Measurements from ENCODE around the gene ZNF709. TPM values are rescaled to one million over a fixed set of nuclear protein-coding genes. Genes with fewer than 3 reads are reported as not detected.
"Not testable (repeated sequence)": the region's sequence is repeated elsewhere in the genome, so short reads cannot be mapped to it uniquely, and the experiment has no call there.

Gene ZNF709
- polyA plus RNA-seq, 3 donors from 2014 or later, result 1.1 to 2.6 (median 2.3) TPM

DNA sequence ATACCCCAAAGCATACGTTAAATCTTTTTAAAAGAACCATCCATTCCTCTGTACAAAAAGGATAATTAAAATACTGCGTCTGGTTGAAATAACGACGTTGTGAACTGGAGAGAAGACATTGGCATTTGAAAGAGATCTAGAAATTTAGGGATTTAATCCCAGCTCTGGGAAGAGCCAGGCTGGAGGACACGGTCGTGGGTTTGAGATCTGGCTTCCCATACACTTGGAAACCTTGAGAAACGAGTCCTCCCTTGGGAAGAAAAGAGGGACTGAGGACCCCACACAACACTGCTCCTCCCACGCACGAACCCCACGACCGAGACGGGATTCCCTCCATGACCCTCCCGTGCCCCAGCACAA is 625 bp downstream of the ZNF709 start:
- DNase-seq, result no peak

DNA sequence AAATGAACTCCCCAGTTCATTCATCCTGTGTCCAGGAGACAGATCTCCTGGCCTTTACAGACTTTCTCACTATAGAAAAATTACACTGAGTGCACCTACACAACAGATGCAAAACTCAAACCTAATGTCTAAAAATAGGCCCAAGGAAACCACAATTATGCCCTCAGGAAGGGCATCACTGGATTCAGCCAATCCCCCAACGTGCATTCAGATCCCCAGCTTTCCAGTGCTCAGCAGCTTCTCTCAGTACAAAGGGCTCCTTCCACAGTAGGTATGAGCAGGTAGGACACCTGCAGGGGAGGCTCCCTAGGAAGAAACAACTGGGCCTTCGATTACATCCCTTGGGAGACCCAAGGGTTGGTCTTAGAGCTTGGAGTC is 2.1 kb downstream of the ZNF709 start:
- Mint-ChIP-seq H3K27me3 (ENCODE audit: low read depth in 3 of 3) (peaks cover 0 to 2% (median 0%) of the 10 kb centered on the region in 3 donors), H3K4me1 (peaks cover 36 to 50% of the 10 kb centered on the region in 2 donors), H3K27ac (peak overlapping the region in 4 of 6 donors; percentile 36 to 60 (median 46)), H3K4me3 (peak overlapping the region; percentile 28 to 69 (median 53)), H3K9me3 (no peaks in the 10 kb centered on the region), H3K36me3 (no peaks in the 10 kb centered on the region)
- DNase-seq, result no peak

More for the DNA sequence above, 625 bp downstream of the ZNF709 start:
- peak overlapping the region; percentile 96 to 98 (median 98) for H3K4me3 Mint-ChIP-seq
- H3K27me3 Mint-ChIP-seq (ENCODE audit: low read depth in 3 of 3), result peaks cover 0 to 4% (median 0%) of the 10 kb centered on the region in 3 donors
- peaks cover 30 to 37% of the 10 kb centered on the region in 2 donors for H3K4me1 Mint-ChIP-seq
- no peaks in the 10 kb centered on the region for H3K36me3 Mint-ChIP-seq
- peak overlapping the region; percentile 44 to 80 (median 76) for H3K27ac Mint-ChIP-seq
- H3K9me3 Mint-ChIP-seq, result no peaks in the 10 kb centered on the region

DNA sequence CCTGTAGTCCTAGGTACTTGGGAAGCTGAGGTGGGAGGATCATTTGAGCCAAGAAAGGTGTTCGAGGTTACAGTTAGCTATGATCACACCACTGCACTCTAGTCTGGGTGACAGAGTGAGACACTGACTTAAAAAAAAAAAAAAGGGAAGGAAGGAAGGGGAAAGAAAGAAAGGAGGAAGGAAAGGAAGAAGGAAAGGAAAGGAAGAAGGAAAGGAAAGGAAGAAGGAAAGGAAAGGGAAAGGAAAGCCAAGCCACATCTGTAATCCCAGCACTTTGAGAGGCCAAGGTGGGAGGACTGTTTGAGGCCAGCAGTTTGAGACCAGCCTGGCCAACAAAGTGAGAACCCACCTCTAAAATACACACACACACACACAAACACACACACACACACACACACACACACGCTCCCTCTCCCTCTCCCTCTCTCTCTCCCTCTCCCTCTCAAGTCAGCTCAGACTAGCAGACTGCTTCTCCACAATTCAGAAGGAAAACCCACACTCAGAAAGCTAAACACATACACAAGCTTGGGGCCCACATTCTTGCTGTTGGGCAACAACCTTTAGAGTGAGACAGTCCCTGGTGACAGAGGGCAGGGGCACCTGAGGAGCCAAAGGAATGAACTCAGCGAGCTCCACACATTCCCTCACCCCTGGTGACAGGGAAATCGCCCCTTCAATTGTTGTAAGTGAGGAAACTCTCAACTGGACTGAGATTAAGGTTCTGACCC is 2.7 kb downstream of the ZNF709 start:
- Mint-ChIP-seq H3K27ac (peak overlapping the region in 5 of 6 donors; percentile 12 to 85 (median 66)), H3K36me3 (no peaks in the 10 kb centered on the region), H3K9me3 (no peaks in the 10 kb centered on the region), H3K4me3 (peak overlapping the region; percentile 25 to 69 (median 45)), H3K4me1 (peaks cover 36 to 50% of the 10 kb centered on the region in 2 donors), H3K27me3 (ENCODE audit: low read depth in 3 of 3) (no peaks in the 10 kb centered on the region)
- DNase-seq, result no peak

DNA sequence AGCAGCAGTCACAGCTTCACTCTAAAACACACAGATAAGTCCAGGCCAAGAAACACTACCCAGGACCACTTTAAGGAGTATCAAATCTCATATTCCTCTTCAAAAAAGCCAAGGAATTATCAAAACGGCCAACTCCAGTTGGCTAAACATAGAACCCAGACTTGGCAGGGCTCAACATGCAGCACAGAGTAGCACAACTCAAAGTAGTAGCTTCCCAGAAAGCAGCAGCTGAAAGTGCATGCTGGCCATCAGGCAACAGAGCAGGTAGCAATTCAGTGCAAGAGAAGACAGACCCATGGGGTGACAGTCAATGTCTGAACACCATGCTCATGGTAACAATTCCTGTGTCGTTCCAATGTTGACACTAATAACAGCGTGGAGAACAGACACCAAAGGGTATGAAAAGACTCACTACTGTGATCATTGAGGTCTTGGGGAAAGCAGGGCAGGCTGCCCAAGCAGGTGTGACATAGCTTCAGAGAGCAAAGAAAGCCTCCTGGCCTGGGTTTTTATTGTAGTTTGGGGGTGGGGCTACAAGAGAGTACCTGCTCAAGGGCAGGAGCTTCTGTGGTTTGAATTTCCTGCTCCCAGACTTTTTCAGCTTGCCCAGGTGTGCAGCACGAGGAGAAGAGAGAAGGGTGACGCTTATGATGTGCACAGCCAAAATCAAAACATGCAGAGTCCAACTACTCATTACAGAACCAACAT is 6.2 kb downstream of the ZNF709 start:
- Mint-ChIP-seq H3K4me3 (no peak overlapping the region), H3K27me3 (ENCODE audit: low read depth in 3 of 3) (no peaks in the 10 kb centered on the region)

DNA sequence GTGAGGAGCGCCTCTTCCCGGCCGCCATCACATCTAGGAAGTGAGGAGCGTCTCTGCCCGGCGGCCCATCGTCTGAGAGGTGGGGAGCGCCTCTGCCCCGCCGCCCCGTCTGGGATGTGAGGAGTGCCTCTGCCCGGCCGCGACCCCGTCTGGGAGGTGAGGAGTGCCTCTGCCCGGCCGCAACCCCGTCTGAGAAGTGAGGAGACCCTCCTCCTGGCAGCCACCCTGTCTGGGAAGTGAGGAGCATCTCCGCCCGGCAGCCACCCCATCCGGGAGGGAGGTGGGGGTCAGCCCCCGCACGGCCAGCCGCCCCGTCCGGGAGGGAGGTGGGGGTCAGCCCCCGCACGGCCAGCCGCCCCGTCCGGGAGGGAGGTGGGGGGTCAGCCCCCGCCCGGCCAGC is 17.0 kb downstream of the ZNF709 start:
- H3K4me3 Mint-ChIP-seq; H3K27me3 Mint-ChIP-seq (ENCODE audit: low read depth in 3 of 3); H3K27ac Mint-ChIP-seq; DNase-seq; H3K4me1 Mint-ChIP-seq: not testable (repeated sequence)
- Mint-ChIP-seq H3K36me3 (peaks cover 23 to 35% (median 33%) of the 10 kb centered on the region in 3 donors), H3K9me3 (peaks cover 20 to 49% (median 41%) of the 10 kb centered on the region in 6 donors)

More for the DNA sequence above, 6.2 kb downstream of the ZNF709 start:
- DNase-seq, result no peak
- H3K27ac Mint-ChIP-seq, result peak overlapping the region in 1 of 6 donors; percentile 17
- peaks cover 20 to 32% of the 10 kb centered on the region in 2 donors for H3K4me1 Mint-ChIP-seq
- no peaks in the 10 kb centered on the region for H3K36me3 Mint-ChIP-seq
- no peaks in the 10 kb centered on the region for H3K9me3 Mint-ChIP-seq

DNA sequence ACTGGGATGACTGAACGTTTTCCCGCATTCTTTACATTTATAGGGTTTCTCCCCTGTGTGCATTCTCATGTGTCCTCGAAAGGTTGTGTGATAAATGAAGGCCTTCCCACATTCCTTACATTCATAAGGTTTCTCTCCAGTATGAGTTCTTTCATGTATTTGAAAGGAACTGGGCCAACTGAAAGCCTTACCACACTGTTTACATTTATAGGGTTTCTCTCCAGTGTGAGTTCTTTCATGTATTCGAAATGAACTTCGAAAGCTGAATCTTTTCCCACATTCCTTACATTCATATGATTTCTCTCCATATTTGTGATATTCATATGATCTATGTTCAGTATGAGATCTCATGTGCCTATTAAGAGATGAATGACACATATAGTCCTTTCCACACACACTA is 19.4 kb downstream of the ZNF709 start:
- Mint-ChIP-seq H3K27me3 (ENCODE audit: low read depth in 3 of 3) (peaks cover 0 to 4% (median 3%) of the 10 kb centered on the region in 3 donors), H3K4me1 (no peaks in the 10 kb centered on the region), H3K4me3 (no peak overlapping the region), H3K27ac (no peak overlapping the region), H3K9me3 (peaks cover 34 to 64% (median 54%) of the 10 kb centered on the region in 6 donors), H3K36me3 (peaks cover 30 to 32% (median 31%) of the 10 kb centered on the region in 3 donors)
- no peak for DNase-seq

DNA sequence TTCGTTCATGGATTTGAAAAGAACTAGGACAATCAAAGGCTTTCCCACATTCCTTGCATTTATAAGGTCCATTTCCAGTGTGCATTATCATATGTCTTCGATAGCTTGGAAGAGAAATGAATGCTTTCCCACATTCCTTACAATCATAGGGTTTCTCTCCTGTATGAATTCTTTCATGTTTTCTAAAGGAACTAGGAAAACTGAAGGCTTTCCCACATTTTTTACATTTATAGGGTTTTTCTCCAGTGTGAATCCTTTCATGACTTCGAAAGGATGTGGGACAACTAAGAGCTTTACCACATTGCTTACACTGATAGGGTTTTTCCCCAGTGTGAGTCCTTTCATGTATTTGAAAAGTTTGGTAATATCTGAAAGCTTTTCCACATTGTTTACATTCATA is 19.8 kb downstream of the ZNF709 start:
- Mint-ChIP-seq H3K27ac (no peak overlapping the region), H3K36me3 (peaks cover 28 to 33% (median 30%) of the 10 kb centered on the region in 3 donors), H3K9me3 (peaks cover 31 to 64% (median 53%) of the 10 kb centered on the region in 6 donors), H3K4me1 (no peaks in the 10 kb centered on the region), H3K27me3 (ENCODE audit: low read depth in 3 of 3) (peaks cover 0 to 4% (median 3%) of the 10 kb centered on the region in 3 donors), H3K4me3 (no peak overlapping the region)
- no peak for DNase-seq

DNA sequence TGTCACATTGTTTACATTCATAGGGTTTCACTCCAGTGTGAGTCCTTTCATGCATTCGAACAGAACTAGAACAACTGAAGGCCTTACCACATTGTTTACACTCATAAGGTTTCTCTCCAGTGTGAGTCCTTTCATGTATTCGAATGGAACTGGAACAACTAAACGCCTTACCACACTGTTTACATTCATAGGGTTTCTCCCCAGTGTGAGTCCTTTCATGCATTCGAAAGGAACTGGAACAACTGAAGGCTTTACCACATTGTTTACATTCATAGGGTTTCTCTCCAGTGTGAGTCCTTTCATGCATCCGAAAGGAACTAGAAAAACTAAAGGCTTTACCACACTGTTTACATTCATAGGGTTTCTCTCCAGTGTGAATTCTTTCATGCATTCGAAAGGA is 20.5 kb downstream of the ZNF709 start:
- not testable (repeated sequence) for H3K4me1 Mint-ChIP-seq; DNase-seq; H3K27me3 Mint-ChIP-seq (ENCODE audit: low read depth in 3 of 3); H3K4me3 Mint-ChIP-seq; H3K27ac Mint-ChIP-seq
- Mint-ChIP-seq H3K36me3 (peaks cover 32 to 39% (median 34%) of the 10 kb centered on the region in 3 donors), H3K9me3 (peaks cover 31 to 70% (median 53%) of the 10 kb centered on the region in 6 donors)

DNA sequence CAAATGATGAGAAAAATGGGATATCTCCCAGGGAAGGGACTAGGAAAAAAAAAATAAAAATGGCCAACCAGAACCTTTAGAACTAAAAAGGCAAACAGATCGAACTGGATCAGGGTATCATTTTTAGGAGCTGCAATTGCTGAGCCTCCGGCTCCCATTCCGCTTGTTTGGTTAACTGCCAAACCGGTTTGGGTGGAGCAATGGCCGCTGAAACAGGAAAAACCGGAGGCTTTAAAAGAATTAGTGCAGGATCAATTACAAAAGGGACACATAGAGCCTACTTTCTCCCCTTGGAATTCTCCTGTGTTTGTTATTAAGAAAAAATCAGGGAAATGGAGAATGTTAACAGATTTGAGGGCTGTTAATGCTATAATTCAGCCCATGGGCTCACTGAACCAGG is 31.1 kb downstream of the ZNF709 start:
- peaks cover 0 to 6% (median 0%) of the 10 kb centered on the region in 3 donors for H3K27me3 Mint-ChIP-seq (ENCODE audit: low read depth in 3 of 3)
- no peak for DNase-seq
- H3K36me3 Mint-ChIP-seq, result peaks cover 18 to 27% (median 26%) of the 10 kb centered on the region in 3 donors
- no peak overlapping the region for H3K4me3 Mint-ChIP-seq
- no peak overlapping the region for H3K27ac Mint-ChIP-seq
- H3K9me3 Mint-ChIP-seq, result peaks cover 11 to 45% (median 14%) of the 10 kb centered on the region in 6 donors
- no peaks in the 10 kb centered on the region for H3K4me1 Mint-ChIP-seq

DNA sequence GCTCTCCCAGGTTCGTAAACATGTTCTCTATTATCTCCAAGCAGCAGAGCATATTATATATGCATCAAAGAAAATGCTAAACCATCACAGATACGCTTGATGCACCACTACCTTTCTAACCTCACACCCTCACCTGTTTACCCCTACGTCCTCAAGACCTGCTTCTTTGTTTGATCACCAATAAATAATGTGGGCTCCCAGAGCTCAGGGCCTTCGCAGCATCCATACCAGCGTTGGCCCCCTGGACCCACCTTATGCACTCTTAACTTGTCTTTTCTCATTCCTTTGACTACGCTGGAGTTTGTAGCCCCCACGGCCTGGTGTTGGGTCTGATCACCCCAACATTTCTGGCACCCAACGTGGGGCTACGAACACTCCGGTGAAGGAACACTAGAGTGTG is 33.8 kb downstream of the ZNF709 start:
- Mint-ChIP-seq H3K4me3 (peak overlapping the region in 1 of 5 donors; percentile 2), H3K27ac (no peak overlapping the region), H3K36me3 (peaks cover 13 to 18% (median 16%) of the 10 kb centered on the region in 3 donors), H3K27me3 (ENCODE audit: low read depth in 3 of 3) (peaks cover 0 to 6% (median 2%) of the 10 kb centered on the region in 3 donors), H3K9me3 (peaks cover 12 to 50% (median 16%) of the 10 kb centered on the region in 6 donors), H3K4me1 (no peaks in the 10 kb centered on the region)
- DNase-seq, result no peak

DNA sequence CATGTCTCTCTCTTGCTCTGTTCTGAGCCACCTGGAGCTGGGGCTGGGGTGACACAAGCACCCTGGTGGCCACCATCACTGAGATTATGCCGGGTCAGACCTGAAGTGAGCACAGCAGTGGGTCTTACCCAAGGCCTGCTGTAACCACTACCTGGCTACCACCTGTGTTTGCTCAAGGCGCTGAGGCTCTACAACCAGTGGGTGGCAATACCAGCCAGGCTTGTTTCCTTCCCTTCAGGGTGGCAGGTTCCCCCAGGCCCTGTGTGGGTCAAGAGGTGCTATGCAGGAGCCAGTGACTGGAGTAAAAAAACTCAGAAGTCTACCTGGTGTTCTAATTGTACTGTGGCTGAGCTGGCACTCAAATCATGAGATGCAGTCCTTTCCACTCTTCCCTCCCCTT is 35.8 kb downstream of the ZNF709 start:
- no peaks in the 10 kb centered on the region for H3K4me1 Mint-ChIP-seq
- peaks cover 15 to 49% (median 20%) of the 10 kb centered on the region in 6 donors for H3K9me3 Mint-ChIP-seq
- DNase-seq, result no peak
- peaks cover 11 to 13% (median 13%) of the 10 kb centered on the region in 3 donors for H3K36me3 Mint-ChIP-seq
- no peak overlapping the region for H3K4me3 Mint-ChIP-seq
- H3K27me3 Mint-ChIP-seq (ENCODE audit: low read depth in 3 of 3), result peaks cover 2 to 5% (median 2%) of the 10 kb centered on the region in 3 donors
- no peak overlapping the region for H3K27ac Mint-ChIP-seq

DNA sequence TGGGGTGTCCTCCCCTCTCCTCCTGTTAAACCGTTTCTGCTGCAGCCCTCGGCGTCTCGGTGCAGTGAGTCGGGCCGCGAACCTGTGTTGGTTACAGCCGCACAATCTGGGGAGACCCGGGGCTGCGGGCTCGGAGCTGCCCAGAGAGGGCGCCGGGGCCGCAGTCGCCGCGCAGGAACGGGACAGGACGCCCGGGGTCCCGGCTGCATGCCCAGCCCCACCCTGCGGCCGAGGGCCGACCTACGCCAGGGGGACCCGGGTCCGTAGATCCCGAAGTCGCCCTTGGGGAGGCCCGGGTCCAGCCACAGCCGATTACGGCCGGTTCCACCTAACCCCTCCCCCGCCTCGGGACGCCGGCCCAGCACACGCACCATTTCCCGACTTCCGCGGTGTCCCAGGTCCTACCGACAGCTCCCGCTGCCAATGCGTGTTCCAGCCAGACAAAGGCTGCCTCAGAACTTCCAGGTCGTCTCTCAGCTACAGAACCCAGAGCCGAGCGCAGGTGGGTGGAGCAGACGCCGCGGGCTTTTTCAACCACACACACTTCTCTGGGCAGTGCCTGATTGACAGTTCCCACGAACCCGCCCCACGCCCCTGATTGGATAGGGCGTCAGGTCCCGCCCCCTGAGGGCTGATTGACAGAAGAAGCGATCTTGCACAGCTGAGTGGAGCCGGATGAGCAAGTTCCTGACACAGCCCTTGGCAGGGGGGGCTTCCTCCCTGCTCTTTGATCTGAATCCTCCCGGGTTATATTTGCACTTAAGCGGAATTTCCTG is 43.9 kb downstream of the ZNF709 start, which contains the start of gene ZNF443:
Gene ZNF443, minus strand, starts transcription at position 481 of the 776 bp plus-strand sequence. Its CDS starts 107 bp downstream, at position 374.
- Mint-ChIP-seq H3K4me1 (peaks cover 15 to 20% of the 10 kb centered on the region in 2 donors), H3K27me3 (ENCODE audit: low read depth in 3 of 3) (peaks cover 0 to 8% (median 5%) of the 10 kb centered on the region in 3 donors), H3K27ac (peak within 1 kb of the TSS; percentile 93 to 98 (median 96)), H3K36me3 (peaks cover 0 to 4% (median 0%) of the 10 kb centered on the region in 3 donors), H3K9me3 (peaks cover 0 to 8% (median 5%) of the 10 kb centered on the region in 6 donors), H3K4me3 (peak within 1 kb of the TSS; percentile 99 to 100 (median 100))
- peak; percentile 98 to 99 (median 98) for DNase-seq

Measured in immature natural killer cell (primary cell).